Measurements from ENCODE around the gene PTPRN2.
A peak's percentile ranks its signal among the peaks of the same experiment; 100 is the strongest.

The PTPRN2 gene

DNA sequence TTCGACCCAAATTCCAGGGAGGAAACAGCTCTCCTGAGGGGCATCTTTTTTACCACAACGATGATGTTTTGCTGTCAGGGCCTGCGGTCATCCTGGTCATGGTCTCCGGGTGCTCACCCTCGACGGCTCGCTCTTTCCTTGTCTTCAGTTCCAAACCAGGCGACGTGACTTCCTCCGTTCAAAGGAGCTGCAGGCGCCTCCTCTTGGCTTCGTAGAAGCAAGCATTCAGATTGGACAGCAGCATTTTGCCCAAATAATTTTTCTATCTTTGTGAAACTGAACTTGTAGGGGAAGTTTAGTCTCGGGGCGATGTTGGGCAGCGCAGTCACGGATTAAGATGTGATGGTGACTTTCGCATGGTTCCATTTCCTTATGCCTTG, 1042.0 kb downstream of the PTPRN2 start:
- no peak for DNase-seq (ENCODE audit: low read depth)
- TF ChIP-seq MYC (IDR thresholded peaks at IDR 0.05; ENCODE audit: low read depth, low read length) (no peak), POLR2A (IDR thresholded peaks at IDR 0.05; ENCODE audit: extremely low read depth, insufficient read length) (no peak)
- TF ChIP-seq, protein P1, sequence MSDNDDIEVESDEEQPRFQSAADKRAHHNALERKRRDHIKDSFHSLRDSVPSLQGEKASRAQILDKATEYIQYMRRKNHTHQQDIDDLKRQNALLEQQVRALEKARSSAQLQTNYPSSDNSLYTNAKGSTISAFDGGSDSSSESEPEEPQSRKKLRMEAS (IDR thresholded peaks at IDR 0.05; ENCODE audit: low read depth, low read length) = no peak
- TF ChIP-seq, protein P2, sequence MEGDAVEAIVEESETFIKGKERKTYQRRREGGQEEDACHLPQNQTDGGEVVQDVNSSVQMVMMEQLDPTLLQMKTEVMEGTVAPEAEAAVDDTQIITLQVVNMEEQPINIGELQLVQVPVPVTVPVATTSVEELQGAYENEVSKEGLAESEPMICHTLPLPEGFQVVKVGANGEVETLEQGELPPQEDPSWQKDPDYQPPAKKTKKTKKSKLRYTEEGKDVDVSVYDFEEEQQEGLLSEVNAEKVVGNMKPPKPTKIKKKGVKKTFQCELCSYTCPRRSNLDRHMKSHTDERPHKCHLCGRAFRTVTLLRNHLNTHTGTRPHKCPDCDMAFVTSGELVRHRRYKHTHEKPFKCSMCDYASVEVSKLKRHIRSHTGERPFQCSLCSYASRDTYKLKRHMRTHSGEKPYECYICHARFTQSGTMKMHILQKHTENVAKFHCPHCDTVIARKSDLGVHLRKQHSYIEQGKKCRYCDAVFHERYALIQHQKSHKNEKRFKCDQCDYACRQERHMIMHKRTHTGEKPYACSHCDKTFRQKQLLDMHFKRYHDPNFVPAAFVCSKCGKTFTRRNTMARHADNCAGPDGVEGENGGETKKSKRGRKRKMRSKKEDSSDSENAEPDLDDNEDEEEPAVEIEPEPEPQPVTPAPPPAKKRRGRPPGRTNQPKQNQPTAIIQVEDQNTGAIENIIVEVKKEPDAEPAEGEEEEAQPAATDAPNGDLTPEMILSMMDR (IDR thresholded peaks at IDR 0.05; ENCODE audit: low read depth, low read length) = no peak
- no peak overlapping the region for H3K4me3 ChIP-seq (ENCODE audit: low read depth, low read length)

DNA sequence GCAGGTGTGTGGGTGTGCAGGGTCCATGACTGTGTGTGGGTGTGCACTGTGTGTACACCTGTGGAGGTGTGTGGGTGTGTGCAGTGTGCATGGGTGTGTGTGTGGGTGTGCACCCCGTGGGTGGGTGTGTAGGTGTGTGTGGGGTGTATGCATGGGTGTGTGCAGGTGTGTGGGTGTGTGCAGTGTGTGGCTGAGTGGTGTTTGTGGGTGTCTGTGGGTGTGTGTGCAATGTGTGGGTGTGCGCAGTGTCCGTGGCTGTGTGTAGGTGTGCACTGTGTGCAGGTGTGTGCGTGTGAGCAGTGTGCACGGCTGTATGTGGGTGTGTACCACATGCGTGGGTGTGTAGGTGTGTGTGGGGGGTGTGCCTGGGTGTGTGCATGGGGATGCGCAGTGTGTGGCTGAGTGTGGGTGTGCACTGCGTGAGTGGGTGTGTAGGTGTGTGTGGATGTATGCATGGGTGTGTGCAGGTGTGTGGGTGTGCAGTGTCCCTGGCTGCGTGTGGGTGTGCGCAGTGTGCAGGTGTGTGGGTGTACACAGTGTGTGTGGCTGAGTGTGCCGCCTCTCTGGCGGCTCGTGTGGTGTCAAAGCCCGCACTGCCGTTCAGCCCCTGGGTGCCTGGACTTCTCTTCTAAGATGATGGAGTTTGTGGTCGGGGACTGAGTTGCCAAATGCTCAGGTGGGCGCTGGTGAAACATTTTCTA, 1042.5 kb downstream of the PTPRN2 start:
- peak; percentile 27 for TF ChIP-seq POLR2A (IDR thresholded peaks at IDR 0.05; ENCODE audit: extremely low read depth, insufficient read length)
- TF ChIP-seq, protein P2 (IDR thresholded peaks at IDR 0.05; ENCODE audit: low read depth, low read length) = no peak
- DNase-seq (ENCODE audit: low read depth) = no peak
- H3K4me3 ChIP-seq (ENCODE audit: low read depth, low read length) = no peak overlapping the region

DNA sequence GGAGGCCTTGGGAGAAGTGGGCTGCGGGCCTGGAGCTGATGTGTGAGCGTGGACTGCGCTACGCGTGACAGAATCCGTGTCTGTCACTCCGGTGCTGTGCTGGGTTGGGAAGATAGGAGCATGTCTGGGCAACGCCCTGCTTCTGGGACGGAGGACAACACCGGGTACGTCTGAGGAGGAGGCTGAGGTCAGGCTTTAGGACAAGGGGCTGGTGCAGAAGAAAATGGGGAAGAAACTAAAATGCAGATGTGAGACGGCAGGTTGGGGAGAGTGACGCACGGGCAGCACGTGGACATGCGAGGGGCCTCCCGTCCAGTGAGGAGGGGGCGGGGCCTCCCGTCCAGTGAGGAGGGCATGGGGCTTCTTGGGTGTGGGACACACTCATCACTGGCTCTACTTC, 1043.4 kb downstream of the PTPRN2 start:
- DNase-seq (ENCODE audit: low read depth) = no peak
- TF ChIP-seq, protein P2 (IDR thresholded peaks at IDR 0.05; ENCODE audit: low read depth, low read length) = no peak
- TF ChIP-seq POLR2A (IDR thresholded peaks at IDR 0.05; ENCODE audit: extremely low read depth, insufficient read length) (no peak), MYC (IDR thresholded peaks at IDR 0.05; ENCODE audit: low read depth, low read length) (no peak)
- TF ChIP-seq, protein P1 (IDR thresholded peaks at IDR 0.05; ENCODE audit: low read depth, low read length) = no peak
- no peak overlapping the region for H3K4me3 ChIP-seq (ENCODE audit: low read depth, low read length)

DNA sequence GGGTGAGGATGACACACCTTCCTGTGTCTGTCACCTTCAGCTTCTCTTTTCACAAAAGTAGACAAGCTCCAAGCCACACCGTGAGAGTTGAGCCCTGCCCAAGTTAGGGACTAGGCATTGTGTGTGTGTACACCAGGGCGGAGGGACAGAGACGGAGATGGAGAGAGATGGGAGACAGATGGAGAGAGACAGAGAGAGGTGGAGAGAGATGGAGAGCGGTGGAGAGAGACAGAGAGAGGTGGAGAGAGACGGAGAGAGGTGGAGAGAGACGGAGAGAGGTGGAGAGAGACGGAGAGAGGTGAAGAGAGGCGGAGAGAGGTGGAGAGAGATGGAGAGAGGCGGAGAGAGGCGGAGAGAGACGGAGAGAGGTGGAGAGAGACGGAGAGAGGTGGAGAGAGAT, 1043.8 kb downstream of the PTPRN2 start:
- TF ChIP-seq, protein P1 (IDR thresholded peaks at IDR 0.05; ENCODE audit: low read depth, low read length) = no peak
- TF ChIP-seq, protein P2 (IDR thresholded peaks at IDR 0.05; ENCODE audit: low read depth, low read length) = no peak
- TF ChIP-seq MYC (IDR thresholded peaks at IDR 0.05; ENCODE audit: low read depth, low read length) (no peak), POLR2A (IDR thresholded peaks at IDR 0.05; ENCODE audit: extremely low read depth, insufficient read length) (no peak)
- no peak overlapping the region for H3K4me3 ChIP-seq (ENCODE audit: low read depth, low read length)
- DNase-seq (ENCODE audit: low read depth) = no peak

DNA sequence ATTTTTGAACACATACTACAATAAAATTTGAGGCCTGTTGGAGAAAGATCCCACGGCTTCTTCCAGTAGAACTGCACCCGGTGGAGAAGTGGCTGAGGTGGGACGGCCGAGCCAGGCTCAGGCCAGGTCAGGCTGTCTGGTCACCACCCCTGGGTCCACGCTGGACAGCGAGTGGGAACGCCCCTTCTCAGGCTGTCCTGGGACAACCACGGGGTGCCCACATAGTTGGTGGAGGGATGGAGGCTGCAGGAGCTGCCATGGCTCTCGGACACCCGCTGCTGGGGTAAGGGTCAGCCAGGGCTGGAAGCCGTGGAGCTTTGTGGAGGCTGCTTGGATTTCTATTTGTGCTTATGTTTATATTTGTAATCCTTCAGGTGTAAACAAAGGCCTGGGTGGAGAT, 1044.3 kb downstream of the PTPRN2 start:
- DNase-seq (ENCODE audit: low read depth) = no peak
- no peak overlapping the region for H3K4me3 ChIP-seq (ENCODE audit: low read depth, low read length)
- TF ChIP-seq, protein P2 (IDR thresholded peaks at IDR 0.05; ENCODE audit: low read depth, low read length) = no peak
- no peak for TF ChIP-seq MYC (IDR thresholded peaks at IDR 0.05; ENCODE audit: low read depth, low read length)
- TF ChIP-seq, protein P1 (IDR thresholded peaks at IDR 0.05; ENCODE audit: low read depth, low read length) = no peak
- TF ChIP-seq POLR2A (IDR thresholded peaks at IDR 0.05; ENCODE audit: extremely low read depth, insufficient read length) = no peak
